Measurements from ENCODE around the gene ZNF185. TPM values are rescaled to one million over a fixed set of nuclear protein-coding genes. Genes with fewer than 3 reads are reported as not detected.

Gene ZNF185
- total RNA-seq, 1 experiment from 2014 or later = 24.3 TPM

GRCh38 chrX:152899874-152900719, 2.2 kb downstream of the ZNF185 start:
- H3K9me3 Mint-ChIP-seq (ENCODE audit: low read depth, unreplicated experiment) = no peaks in the 10 kb centered on the region
- intact Hi-C loops (cut with micrococcal nuclease; ENCODE audit: unreplicated experiment) = no loop called here
- no peak overlapping the region for H3K4me3 Mint-ChIP-seq (ENCODE audit: low read depth, unreplicated experiment)
- BruUV-seq (replicated peaks) = no TSS peak
- H3K4me1 Mint-ChIP-seq (ENCODE audit: low read depth, unreplicated experiment) = peaks cover 27% of the 10 kb centered on the region
- H3K36me3 Mint-ChIP-seq (ENCODE audit: insufficient read depth, unreplicated experiment) = peaks cover 12% of the 10 kb centered on the region
- DNase-seq = no peak
- H3K27ac Mint-ChIP-seq (ENCODE audit: unreplicated experiment) = no peak overlapping the region
- TF ChIP-seq CTCF (IDR thresholded peaks at IDR 0.05; ENCODE audit: unreplicated experiment) = no peak
- CTCF ChIA-PET = no interaction called here
- no peaks in the 10 kb centered on the region for H3K27me3 Mint-ChIP-seq (ENCODE audit: unreplicated experiment)

DNA sequence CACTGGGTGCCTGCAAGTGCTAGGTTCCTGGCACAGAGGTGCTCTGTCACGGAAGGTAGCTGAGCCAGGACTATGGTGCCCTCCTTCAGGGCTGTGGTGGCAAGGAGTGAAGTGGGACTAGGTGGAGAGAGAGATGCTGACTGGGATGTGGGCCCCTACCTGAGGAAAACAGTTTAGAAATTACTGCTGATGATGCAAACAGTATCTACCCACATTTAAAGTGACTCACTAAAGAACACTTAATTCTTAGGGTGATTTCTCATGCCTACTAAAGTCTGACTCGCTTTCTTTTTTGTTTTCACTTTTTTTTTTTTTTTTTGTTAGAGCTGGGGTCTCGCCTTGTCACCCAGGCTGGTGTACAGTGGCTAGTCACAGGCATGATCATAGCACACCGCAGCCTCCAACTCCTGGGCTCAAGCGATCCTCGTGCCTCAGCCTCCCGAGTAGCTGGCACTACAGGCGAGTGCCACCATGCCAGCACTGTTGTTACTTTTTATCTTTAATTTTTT, 3.1 kb downstream of the ZNF185 start:
- BruUV-seq (replicated peaks) = no TSS peak
- Mint-ChIP-seq H3K4me1 (ENCODE audit: low read depth, unreplicated experiment) (peaks cover 18% of the 10 kb centered on the region), H3K9me3 (ENCODE audit: low read depth, unreplicated experiment) (no peaks in the 10 kb centered on the region), H3K36me3 (ENCODE audit: insufficient read depth, unreplicated experiment) (peaks cover 8% of the 10 kb centered on the region), H3K27me3 (ENCODE audit: unreplicated experiment) (no peaks in the 10 kb centered on the region), H3K27ac (ENCODE audit: unreplicated experiment) (no peak overlapping the region), H3K4me3 (ENCODE audit: low read depth, unreplicated experiment) (no peak overlapping the region)
- intact Hi-C loops (cut with micrococcal nuclease; ENCODE audit: unreplicated experiment) = no loop called here
- CTCF ChIA-PET = no interaction called here
- no peak for DNase-seq
- TF ChIP-seq CTCF (IDR thresholded peaks at IDR 0.05; ENCODE audit: unreplicated experiment) = no peak

DNA sequence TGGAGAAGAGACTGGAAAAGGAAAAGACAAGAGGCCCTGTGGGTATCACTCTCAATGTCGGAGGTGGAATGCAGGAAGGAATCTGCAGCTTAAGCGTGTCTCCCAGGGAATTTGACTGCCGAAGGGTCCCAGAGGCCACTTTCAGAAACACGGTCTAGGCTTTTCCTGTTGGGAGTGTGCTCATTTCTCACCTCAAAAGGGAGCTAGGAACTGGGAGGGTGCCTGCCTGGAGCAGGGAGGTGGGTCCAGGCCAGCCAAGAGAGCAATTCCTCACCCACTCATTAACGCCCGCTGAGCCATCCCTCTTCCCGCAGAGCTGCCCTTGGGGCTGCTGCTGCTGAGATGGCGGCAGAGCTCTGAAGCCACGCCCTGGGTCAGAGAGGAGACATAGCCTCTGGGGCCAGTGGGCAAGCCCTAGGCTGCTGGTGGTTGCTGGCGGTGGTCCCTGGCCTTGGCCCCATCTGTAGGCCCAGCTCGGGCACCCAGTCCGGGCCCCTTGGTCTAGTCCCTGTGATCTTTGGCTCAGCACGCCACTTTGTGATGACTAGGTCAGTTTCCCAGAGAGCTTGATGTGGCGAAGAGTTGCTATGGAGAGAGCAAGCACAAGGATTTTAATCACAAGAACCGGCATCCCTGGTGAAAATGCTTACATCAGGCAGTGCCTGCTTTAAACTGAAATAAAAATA, 4.1 kb downstream of the ZNF185 start:
- H3K9me3 Mint-ChIP-seq (ENCODE audit: low read depth, unreplicated experiment) = no peaks in the 10 kb centered on the region
- H3K36me3 Mint-ChIP-seq (ENCODE audit: insufficient read depth, unreplicated experiment) = peaks cover under 1% of the 10 kb centered on the region
- no peak for DNase-seq
- BruUV-seq (replicated peaks) = no TSS peak
- no peaks in the 10 kb centered on the region for H3K27me3 Mint-ChIP-seq (ENCODE audit: unreplicated experiment)
- peaks cover 9% of the 10 kb centered on the region for H3K4me1 Mint-ChIP-seq (ENCODE audit: low read depth, unreplicated experiment)
- H3K4me3 Mint-ChIP-seq (ENCODE audit: low read depth, unreplicated experiment) = no peak overlapping the region
- TF ChIP-seq CTCF (IDR thresholded peaks at IDR 0.05; ENCODE audit: unreplicated experiment) = no peak
- CTCF ChIA-PET = no interaction called here
- no peak overlapping the region for H3K27ac Mint-ChIP-seq (ENCODE audit: unreplicated experiment)
- intact Hi-C loops (cut with micrococcal nuclease; ENCODE audit: unreplicated experiment) = no loop called here

DNA sequence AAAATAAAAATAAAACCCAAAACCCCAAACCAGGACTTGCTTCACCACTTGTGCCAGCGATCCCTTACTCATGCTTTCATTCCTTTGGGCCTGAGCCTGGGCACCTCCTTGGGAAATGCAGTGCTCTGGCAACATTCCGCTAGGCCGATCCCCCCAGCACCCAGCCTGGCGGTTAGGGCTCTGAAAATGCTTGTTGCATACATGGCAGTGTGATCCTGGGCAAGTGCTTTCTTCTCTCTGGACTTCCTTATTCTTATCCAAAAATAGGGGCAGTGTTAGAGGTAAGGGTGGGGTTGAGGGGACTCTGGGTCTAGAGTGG, 4.6 kb downstream of the ZNF185 start:
- TF ChIP-seq CTCF (IDR thresholded peaks at IDR 0.05; ENCODE audit: unreplicated experiment) = no peak
- intact Hi-C loops (cut with micrococcal nuclease; ENCODE audit: unreplicated experiment) = no loop called here
- no peak overlapping the region for H3K27ac Mint-ChIP-seq (ENCODE audit: unreplicated experiment)
- no TSS peak for BruUV-seq (replicated peaks)
- no peak overlapping the region for H3K4me3 Mint-ChIP-seq (ENCODE audit: low read depth, unreplicated experiment)
- no peak for DNase-seq
- no peaks in the 10 kb centered on the region for H3K36me3 Mint-ChIP-seq (ENCODE audit: insufficient read depth, unreplicated experiment)
- CTCF ChIA-PET = no interaction called here
- H3K9me3 Mint-ChIP-seq (ENCODE audit: low read depth, unreplicated experiment) = no peaks in the 10 kb centered on the region
- peaks cover 5% of the 10 kb centered on the region for H3K4me1 Mint-ChIP-seq (ENCODE audit: low read depth, unreplicated experiment)
- no peaks in the 10 kb centered on the region for H3K27me3 Mint-ChIP-seq (ENCODE audit: unreplicated experiment)
